Activated naive CD4-positive, alpha-beta T cell treated with Interleukin-2 at 50 U/mL for 16 hours (primary cell): ENCODE measurements around the gene ETF1.
"Not testable (repeated sequence)": the region's sequence is repeated elsewhere in the genome, so short reads cannot be mapped to it uniquely, and the experiment has no call there.

Source experiments
- DNase-seq: peaks from one replicate; pipeline ENCODE4 v3.0.0-alpha.2; 2020

ETF1 gene

GRCh38 chr5:138482638-138483037 is 60.4 kb downstream of the ETF1 start:
- no peak for DNase-seq

DNA sequence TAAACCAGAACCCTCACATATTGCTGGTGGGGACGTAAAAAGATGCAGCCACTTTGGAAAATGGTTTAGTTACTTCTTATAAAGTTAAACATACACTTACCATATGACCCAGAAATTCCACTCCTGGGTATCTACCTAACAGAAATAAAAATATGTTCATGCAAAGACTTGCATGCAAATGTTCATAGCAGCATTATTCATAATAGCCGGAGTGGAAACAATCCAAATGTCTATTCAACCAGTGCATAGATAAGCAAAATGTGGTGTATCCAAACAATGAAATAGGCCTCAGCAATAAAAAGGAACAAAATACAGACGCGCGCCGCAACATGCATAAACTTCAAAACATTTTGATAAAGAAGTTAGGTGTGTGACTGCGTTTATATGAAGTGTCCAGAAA is 66.1 kb downstream of the ETF1 start:
- DNase-seq: no peak

GRCh38 chr5:138473151-138473550 is 69.9 kb downstream of the ETF1 start:
- DNase-seq: not testable (repeated sequence)

DNA sequence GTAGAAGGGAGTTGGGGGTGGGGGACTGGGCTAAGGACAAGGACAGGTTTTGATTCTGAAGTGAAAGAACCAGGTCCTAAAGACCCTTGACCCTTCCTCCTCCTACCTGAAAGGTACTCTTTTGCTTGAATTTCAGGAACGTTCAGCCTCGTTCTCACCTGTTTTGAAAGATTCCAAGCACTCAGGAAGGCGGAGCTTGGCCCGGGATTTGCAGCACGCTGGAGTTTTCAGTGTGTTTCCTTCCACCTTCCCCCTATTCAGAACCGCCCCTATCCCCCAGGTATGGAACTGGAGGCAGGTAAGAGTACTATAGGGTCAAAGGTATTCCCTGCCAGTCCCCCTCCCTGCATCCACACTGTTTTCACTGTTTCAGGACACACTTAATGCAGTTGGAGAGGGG is 70.7 kb downstream of the ETF1 start:
- no peak for DNase-seq

DNA sequence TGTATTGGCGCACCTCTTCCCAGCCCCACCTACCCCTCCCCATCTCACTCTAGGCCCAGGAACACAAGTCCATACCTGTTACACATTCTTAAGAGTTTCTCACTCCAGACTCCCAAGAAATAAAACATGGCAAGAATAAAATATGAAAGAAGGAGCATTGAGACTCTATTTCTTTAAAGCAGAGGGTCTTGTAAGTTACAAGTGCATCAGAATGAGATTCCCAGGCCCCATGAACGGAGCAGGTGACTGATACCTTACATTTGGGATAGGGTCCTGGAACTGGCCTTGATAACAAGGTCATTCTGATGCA is 72.0 kb downstream of the ETF1 start:
- DNase-seq: no peak

DNA sequence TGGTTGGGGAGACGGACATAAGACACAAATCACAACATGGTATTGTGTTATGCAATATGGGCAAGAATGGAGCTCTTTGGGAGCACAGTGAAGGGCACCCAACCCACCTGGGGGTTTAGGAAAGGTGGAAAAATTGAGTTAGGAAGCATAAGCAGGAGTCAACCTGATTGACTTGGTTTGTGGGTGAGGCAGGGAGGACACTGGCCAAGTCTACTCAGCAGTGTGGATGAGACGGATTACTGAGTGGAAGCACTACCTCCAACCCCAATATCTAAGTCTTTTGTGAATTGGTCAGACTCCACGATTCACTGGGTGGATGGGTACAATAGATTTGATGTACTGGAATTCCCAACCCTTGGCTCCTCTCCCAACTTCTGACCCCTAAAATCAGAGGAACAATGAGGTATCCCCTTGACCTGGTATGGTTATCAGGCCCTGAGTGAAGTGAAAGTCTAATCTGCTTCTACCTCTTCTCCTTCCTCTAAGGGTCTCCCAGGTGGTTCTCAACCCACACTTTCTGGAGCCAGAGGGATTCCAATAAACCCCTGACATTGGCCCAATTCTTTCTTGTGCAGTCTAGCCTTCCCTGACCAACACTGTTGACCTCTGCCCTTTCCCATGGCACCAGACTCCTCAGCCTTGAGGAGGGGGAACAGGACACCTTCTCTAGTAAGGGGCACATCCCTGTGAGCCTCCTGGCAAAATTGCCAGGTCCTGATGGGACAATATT is 72.5 kb downstream of the ETF1 start:
- no peak for DNase-seq

- no peak for DNase-seq
Observed at GRCh38 chr5:138469540-138470321, 73.3 kb downstream of the ETF1 start.

GRCh38 chr5:138468966-138469539 is 74.0 kb downstream of the ETF1 start:
- DNase-seq: no peak

GRCh38 chr5:138468133-138468965 is 74.7 kb downstream of the ETF1 start:
- no peak for DNase-seq

DNA sequence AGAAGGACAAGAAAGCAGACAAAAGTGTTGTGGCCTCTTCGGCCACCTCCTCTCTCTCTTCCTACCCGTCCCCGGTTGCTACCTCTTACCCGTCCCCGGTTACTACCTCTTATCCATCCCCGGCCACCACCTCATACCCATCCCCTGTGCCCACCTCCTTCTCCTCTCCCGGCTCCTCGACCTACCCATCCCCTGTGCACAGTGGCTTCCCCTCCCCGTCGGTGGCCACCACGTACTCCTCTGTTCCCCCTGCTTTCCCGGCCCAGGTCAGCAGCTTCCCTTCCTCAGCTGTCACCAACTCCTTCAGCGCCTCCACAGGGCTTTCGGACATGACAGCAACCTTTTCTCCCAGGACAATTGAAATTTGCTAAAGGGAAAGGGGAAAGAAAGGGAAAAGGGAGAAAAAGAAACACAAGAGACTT is 75.3 kb downstream of the ETF1 start:
- DNase-seq: no peak

DNA sequence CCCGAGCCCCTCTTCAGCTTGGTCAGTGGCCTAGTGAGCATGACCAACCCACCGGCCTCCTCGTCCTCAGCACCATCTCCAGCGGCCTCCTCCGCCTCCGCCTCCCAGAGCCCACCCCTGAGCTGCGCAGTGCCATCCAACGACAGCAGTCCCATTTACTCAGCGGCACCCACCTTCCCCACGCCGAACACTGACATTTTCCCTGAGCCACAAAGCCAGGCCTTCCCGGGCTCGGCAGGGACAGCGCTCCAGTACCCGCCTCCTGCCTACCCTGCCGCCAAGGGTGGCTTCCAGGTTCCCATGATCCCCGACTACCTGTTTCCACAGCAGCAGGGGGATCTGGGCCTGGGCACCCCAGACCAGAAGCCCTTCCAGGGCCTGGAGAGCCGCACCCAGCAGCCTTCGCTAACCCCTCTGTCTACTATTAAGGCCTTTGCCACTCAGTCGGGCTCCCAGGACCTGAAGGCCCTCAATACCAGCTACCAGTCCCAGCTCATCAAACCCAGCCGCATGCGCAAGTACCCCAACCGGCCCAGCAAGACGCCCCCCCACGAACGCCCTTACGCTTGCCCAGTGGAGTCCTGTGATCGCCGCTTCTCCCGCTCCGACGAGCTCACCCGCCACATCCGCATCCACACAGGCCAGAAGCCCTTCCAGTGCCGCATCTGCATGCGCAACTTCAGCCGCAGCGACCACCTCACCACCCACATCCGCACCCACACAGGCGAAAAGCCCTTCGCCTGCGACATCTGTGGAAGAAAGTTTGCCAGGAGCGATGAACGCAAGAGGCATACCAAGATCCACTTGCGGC is 75.9 kb downstream of the ETF1 start:
- no peak for DNase-seq

- peak; percentile 20 for DNase-seq
Observed at GRCh38 chr5:138466125-138466899, 76.7 kb downstream of the ETF1 start.

DNA sequence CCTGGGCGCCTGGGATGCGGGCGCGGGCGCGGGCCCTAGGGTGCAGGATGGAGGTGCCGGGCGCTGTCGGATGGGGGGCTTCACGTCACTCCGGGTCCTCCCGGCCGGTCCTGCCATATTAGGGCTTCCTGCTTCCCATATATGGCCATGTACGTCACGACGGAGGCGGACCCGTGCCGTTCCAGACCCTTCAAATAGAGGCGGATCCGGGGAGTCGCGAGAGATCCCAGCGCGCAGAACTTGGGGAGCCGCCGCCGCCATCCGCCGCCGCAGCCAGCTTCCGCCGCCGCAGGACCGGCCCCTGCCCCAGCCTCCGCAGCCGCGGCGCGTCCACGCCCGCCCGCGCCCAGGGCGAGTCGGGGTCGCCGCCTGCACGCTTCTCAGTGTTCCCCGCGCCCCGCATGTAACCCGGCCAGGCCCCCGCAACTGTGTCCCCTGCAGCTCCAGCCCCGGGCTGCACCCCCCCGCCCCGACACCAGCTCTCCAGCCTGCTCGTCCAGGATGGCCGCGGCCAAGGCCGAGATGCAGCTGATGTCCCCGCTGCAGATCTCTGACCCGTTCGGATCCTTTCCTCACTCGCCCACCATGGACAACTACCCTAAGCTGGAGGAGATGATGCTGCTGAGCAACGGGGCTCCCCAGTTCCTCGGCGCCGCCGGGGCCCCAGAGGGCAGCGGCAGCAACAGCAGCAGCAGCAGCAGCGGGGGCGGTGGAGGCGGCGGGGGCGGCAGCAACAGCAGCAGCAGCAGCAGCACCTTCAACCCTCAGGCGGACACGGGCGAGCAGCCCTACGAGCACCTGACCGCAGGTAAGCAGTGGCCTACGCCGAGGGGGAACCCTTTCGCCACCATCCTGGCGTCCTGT is 77.5 kb downstream of the ETF1 start, which contains the start of gene EGR1:
EGR1 (plus strand) TSS at position 219 of the 864 bp plus-strand sequence; CDS start at position 502, 283 bp downstream.
- DNase-seq: peak; percentile 94

DNA sequence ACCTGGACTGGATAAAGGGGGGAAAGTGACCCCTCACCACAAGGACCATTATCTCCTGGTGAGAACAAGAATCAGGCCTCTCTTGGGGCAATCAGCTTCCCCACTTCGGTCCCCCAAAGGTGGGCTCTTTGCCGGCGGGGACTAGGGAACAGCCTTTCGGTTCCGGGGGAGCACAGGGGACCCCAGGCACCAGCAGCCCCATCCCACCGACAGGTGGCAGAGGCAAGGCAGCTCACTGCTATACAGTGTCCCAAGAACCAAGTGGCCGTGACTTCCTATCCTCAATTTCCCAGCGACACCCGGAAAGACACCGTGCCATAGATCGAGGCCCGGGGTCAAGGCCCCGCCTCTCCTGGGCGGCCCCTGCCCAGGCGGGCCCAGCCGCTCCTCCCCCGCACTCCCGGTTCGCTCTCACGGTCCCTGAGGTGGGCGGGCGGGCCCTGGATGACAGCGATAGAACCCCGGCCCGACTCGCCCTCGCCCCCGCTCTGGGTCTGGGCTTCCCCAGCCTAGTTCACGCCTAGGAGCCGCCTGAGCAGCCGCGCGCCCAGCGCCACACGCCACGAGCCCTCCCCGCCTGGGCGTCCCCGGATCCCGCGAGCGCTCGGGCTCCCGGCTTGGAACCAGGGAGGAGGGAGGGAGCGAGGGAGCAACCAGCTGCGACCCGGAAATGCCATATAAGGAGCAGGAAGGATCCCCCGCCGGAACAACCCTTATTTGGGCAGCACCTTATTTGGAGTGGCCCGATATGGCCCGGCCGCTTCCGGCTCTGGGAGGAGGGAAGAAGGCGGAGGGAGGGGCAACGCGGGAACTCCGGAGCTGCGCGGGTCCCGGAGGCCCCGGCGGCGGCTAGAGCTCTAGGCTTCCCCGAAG is 78.4 kb downstream of the ETF1 start:
- DNase-seq: peak; percentile 95

GRCh38 chr5:138464008-138464387 is 79.0 kb downstream of the ETF1 start:
- peak; percentile 93 for DNase-seq

DNA sequence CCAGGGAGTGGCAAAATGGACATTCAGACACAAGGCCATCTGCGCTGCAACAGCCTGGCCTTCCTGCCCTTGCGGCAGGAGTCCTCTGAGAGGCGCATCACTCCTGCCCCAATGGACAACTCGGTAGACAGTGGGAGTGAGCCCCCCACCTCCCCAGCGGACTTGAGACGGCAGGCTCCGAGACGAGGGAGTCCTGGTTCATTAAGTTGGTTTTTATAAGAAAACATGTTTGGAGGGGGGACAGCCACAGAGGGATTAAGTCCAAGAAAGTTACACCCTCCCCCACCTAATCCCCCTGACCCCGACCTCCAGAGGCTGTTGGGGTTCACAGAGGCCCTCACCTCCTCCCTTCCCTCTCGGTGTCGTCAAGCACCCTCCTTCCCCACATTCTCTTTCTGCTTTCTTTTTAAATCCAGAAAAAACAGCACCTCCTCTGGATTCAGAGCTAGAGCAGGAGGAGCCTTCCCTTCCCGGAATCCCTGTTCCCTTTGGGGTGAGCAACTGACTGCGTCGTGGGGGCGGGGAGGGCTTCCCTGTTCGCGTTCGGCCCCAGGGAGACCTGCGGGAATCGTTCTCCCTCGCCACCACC is 79.5 kb downstream of the ETF1 start:
- no peak for DNase-seq

- DNase-seq: no peak
Observed at GRCh38 chr5:138461343-138462125, 81.5 kb downstream of the ETF1 start.

- no peak for DNase-seq
Observed at GRCh38 chr5:138460032-138460693, 82.9 kb downstream of the ETF1 start.
